Activated CD8-positive, alpha-beta memory T cell treated with anti-CD3 and anti-CD28 coated beads for 48 hours (primary cell): ENCODE measurements around the gene INO80.
"Not testable (repeated sequence)": the region's sequence is repeated elsewhere in the genome, so short reads cannot be mapped to it uniquely, and the experiment has no call there.

Experiments used
- DNase-seq, 3 experiments: peaks; one replicate each; pipeline ENCODE4 v3.0.0-alpha.2; 2020; ENCODE audit warnings: low read depth in 2 of 3, low spot score in 2 of 3

INO80 gene, protein sequence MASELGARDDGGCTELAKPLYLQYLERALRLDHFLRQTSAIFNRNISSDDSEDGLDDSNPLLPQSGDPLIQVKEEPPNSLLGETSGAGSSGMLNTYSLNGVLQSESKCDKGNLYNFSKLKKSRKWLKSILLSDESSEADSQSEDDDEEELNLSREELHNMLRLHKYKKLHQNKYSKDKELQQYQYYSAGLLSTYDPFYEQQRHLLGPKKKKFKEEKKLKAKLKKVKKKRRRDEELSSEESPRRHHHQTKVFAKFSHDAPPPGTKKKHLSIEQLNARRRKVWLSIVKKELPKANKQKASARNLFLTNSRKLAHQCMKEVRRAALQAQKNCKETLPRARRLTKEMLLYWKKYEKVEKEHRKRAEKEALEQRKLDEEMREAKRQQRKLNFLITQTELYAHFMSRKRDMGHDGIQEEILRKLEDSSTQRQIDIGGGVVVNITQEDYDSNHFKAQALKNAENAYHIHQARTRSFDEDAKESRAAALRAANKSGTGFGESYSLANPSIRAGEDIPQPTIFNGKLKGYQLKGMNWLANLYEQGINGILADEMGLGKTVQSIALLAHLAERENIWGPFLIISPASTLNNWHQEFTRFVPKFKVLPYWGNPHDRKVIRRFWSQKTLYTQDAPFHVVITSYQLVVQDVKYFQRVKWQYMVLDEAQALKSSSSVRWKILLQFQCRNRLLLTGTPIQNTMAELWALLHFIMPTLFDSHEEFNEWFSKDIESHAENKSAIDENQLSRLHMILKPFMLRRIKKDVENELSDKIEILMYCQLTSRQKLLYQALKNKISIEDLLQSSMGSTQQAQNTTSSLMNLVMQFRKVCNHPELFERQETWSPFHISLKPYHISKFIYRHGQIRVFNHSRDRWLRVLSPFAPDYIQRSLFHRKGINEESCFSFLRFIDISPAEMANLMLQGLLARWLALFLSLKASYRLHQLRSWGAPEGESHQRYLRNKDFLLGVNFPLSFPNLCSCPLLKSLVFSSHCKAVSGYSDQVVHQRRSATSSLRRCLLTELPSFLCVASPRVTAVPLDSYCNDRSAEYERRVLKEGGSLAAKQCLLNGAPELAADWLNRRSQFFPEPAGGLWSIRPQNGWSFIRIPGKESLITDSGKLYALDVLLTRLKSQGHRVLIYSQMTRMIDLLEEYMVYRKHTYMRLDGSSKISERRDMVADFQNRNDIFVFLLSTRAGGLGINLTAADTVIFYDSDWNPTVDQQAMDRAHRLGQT (N-terminal part only)

DNA sequence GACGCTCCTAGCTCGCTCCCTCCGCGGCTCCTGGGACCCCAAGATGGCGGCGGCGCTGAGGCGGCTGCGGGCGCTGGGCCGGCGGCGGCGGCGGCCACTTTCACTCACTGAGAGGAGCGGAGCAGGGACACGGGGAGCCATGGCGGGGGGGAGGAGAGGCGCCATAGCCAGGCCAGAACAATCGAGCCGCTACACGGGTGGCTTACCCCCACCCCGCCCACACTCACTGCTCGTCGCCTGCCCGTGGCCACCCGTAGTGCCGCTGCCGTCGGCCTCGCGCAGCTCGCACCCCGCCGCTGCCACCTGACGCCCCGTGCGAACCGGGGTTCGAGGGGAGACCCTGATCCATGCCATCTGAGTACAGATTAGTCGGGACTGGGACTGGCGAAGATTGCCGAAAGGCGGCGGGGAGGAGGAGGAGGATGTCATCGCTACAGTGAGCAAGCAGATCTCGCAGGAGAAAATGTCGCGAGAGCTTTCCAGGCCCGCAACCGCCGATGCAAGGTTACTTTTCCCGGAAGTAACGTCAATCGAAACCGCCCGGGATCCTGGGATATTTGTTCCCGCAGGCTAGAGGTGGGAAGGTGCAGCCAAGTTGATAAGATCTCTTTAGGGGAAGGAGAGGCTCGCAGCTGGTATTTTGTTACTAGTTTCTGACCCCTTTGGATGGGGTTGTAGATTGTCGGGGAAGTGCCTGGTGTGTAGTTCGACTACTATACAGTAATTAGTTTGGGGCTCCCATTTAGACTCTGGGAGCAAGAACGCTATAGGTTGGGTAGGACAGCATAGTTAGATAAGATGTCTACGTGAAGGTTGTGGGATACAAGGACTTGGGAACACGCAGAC is at the start of gene INO80:
Gene INO80, minus strand, starts transcription at position 165 of the 846 bp plus-strand sequence. CDS start 19,970 bp downstream, outside the sequence.
- DNase-seq = peak; percentile 85 to 93 (median 91)

DNA sequence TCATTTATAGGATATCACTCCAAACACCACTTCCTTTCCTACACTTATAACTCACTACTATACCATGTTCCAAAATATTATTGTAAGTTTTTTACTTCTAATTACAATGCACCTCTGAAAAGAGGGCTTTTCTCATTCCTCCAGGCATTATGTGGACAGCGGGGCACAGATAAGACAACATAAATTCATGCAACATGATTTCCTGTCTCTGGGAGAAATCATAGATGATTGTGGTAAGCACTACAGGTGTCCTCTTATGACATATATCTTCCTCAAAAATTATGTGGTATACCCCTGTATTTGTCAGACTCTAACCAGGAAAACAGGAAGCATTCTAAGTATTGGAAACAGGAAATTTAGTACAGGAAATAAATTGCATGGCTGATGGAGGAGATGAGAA is 45.7 kb upstream of the INO80 start:
- no peak for DNase-seq

DNA sequence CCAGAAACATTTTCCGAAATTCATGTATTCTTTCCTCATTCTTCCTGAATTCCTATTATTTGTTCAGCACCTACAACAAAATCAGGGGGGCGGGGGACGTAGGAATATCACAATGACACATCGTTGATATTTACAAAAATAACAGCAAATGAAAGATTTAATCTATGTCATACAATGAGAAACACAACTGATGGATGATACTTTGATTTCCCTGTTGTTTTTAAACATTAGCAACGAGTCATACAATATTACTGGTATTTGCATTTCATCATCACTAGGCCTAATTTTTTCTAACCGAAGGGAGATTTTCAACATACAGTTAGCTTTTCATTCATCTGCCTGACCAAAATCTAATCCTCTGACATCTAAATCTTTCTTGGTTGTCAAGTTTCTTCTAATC is 45.3 kb upstream of the INO80 start:
- DNase-seq = no peak

DNA sequence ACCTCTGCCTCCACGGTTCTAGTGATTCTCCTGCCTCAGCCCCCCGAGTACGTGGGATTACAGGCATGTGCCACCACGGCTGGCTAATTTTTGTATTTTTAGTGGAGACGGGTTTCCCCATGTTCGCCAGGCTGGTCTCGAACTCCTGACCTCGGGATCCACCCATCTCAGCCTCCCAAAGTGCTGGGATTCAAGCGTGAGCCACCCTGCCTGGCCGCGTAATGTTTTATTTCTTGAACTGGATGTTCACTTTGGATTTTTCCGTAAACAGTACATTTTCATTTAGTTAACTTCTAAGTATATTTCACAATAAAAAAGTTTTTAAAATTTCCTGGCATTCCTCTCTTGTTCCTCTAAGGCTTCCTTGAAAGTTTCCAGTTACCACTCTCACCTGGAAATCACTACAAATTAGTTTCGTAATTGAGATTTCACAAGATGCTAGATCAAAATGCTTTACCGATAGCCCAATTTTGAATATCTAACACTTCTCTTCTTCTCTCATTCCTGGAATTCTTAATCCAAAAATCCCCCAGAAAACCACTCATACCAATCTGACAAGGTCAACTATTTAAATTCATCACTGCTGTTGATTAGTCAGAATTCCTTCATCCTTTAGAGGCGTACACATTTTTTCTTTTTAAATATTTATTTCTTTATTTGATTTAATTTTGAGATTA is 44.7 kb upstream of the INO80 start:
- DNase-seq = no peak

DNA sequence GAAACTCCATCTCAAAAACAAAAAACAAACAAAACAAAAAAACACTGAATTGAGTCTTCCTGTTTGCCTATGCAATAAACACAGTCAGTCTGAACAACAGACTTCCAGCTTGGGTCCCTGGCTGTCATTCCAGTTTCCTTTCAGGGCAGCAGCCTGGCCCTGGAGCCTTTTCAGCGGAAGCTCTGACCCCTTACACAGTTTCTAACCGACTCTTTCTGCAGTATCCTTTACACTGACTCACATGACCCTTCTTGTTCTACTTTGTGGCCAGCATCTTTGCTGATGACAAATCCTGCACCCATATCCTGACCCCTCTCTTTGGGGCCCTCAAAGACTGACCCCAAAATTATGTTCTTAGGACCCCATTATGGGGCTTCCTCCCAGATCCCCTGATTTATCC is 38.3 kb upstream of the INO80 start:
- DNase-seq = no peak

DNA sequence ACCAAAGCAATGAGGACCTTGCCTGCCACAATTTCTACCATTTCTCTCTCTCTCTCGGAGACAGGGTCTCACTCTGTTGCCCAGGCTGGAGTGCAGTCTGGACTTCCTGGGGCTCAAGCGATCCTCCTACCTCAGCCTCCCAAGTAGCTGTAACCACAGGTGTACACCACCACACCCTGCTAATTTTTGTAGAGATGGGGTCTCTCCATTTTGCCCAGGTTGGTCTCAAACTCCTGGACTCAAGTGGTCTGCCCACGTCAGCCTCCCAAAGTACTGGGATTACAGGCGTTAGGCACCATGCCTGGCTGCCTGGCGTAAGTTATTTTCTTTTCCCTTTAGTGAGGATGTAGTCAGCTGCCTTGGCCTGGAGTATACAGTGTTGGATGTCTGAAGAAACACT is 37.7 kb upstream of the INO80 start:
- no peak for DNase-seq

DNA sequence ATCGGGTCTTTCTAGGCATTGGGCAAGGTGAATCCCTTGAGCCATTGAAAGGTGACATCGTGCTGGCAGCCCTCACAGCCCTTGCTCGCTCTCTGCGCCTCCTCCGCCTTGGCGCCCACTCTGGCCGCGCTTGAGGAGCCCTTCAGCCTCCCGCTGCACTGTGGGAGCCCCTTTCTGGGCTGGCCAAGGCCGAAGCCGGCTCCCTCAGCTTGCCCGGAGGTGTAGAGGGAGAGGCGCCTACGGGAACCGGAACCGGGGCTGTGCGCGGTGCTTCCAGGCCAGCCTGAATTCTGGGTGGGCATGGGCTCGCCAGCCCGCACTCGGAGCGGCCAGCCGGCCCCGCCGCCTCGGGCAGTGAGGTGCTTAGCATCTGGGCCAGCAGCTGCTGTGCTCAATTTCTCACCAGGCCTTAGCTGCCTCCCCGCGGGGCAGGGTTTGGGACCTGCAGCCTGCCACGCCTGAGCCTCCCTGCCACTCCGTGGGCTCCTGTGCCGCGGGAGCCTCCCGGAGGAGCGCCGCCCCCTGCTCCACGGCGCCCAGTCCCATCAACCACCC is 35.4 kb upstream of the INO80 start:
- DNase-seq = no peak

DNA sequence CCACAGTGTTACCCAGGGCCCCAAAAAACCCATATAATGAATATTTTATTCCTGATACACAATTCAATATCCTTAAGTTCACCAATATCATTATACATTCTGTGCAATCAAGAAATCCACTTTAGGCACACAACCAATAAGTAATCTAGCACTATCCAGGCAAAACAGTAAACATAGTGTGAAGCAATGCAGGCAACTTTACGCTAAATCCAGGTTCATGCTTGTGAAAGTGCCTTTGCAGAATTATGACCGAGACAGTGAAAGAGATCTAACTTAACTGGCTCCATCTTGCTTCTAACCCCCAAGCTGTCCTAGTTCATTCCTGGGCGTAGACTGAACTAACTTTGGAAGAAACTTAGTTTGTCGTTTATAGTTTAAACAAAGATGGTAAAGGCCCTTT is 34.2 kb upstream of the INO80 start:
- no peak for DNase-seq

DNA sequence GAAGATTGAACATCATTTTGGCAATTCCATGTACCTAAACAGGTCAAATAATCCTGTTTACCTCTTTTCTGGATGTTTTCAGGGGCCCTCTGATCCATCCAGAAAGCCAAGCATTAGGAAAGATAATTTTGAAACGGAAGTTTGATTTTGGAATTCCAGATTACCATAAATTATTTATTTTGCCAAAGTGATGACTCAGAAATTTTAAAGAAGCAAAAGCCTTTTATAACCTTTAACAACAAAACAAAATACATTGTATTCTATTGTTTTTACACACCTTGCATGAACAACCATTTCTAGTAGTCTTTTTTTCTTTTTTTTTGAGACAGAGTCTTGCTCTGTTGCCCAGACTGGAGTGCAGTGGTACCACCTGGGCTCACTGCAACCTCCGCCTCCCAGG is 32.0 kb upstream of the INO80 start:
- no peak for DNase-seq

DNA sequence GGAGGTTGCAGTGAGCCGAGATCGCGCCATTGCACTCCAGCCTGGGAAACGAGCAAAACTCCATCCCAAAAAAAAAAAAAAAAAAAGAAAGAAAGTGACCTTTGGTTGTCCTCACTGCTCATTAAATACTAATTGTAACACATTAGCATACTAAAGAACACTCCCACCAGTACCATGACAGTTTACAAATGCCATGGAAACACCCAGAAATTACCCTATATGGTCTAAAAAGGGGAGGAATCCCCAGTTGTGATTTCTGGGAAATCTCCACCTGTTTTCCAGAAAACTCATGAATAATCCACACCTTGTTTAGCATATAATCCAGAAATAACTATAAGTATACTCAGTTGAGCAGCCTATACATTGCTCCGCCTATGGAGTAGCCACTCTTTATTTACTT is 23.5 kb upstream of the INO80 start:
- no peak for DNase-seq

DNA sequence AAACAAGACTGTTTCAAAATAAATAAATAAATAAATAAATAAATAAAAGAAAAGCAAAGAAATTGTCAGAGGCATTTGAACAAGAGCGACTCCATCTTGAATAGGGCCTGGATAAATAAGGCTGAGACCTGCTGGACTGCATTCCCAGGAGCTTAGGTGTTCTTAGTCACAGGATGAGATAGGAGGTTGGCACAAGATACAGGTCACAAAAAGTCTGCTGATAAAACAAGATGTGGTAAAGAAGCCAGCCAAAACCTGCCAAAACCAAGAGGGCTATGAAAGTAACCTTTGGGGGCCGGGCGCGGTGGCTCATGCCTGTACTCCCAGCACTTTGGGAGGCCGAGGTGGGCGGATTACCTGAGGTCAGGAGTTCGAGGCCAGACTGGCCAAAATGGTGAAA is 23.0 kb upstream of the INO80 start:
- DNase-seq = not testable (repeated sequence)

DNA sequence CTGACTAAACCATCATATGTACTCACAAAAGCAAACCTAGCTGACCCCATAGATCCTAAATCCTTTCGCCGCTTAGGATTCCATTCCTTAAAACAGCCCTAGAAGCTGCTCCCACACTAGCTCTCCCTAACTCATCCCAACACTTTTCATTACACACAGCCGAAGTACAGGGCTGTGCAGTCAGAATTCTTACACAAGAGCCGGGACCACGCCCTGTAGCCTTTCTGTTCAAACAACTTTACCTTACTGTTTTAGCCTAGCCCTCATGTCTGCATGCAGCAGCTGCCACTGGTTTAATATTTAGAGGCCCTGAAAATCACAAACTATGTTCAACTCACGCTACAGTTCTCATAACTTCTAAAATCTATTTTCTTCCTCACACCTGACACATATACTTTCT is 19.5 kb upstream of the INO80 start:
- DNase-seq = not testable (repeated sequence)

DNA sequence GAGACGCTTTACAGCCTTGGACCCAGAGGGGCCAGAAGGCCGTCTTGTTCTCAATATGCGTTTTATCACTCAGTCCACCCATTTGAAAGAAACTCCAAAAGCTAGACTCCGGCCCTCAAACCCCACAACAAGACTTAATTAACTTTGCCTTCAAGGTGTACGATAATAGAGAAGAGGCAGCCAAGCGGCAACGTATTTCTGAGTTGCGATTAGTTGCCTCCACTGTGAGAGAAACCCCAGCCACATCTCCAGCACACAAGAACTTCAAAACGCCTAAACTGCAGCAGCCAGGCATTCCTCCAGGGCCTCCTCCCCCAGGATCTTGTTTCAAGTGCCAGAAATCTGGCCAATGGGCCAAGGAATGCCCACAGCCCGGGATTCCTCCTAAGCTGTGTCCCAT is 17.4 kb upstream of the INO80 start:
- DNase-seq = no peak

DNA sequence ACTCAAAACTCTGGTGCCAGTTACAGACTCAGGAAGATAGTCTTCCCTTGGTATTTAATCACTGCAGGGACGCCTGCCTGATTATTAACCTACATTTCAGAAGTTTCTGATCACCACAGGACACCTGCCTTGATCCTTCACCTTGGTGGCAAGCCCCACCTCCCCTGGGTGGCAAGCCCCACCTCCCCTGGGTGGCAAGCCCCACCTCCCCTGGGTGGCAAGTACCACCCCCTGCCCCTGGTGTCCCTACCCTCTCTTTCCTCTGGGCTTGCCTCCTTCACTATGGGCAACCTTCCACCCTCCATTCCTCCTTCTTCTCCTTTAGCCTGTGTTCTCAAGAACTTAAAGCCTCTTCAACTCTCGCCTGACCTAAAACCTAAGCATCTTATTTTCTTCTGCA is 16.0 kb upstream of the INO80 start:
- DNase-seq = not testable (repeated sequence)

DNA sequence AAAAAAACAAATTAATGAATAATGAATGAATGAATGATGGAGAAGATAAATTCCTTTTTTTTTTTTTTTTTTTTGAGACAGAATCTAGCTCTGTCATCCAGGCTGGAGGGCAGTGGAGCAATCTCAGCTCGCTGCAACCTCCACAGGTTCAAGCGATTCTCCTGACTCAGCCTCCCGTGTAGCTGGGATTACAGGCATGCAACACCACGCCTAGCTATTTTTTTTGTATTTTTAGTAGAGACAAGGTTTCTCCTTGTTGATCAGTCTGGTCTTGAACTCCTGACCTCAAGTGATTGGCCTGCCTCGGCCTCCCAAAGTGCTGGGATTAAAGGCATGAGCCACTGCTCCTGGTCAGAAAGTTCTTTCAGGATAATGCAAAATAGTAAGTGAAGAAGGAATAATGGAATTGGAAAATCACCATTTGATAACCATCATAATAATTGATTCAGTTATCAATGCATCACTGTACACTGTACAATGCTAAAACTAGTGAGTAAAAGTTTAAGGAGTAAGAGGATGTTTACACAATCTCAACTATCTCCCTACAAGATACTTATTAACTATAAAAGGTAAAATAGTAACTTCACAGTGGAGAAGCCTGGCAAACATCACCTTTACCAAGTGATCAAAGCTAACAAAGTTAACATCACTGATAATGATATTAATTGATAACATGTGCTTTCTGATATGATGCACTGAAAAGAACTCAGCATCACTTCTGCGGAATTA is 12.3 kb upstream of the INO80 start:
- DNase-seq = no peak

DNA sequence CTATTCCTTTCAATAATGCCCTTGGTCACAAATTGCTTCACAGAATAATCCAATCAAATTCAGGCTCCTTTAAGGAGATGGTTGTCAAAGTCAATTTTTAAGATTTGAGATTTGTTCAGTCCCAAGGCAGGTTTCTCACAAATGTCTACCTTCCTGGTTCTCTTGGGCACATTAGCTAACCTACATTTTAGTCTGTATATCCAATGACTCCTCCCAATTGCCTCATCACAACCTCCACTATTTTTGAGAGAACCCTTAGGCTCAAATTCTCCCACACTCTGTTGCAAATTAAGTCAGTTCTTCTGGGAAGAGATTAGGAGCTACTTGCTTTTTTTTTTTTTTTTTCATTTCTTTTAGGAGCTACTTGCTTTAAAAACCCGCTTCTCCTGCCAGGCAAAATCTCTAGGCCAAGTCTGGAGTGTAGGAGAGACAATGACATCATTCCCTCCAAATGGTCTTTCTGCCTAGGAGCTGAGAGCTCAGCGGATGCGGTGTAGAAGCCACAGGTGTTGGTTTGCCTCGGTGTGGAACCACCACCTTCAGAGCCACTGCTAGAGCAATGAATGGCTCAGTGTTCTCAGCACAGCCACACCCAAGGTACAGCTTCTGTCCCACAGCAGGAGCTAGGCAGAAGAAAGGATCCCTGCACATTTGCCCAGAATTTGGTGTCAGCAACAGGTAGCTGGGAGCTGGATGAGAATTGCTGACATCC is 10.0 kb upstream of the INO80 start:
- DNase-seq = no peak

DNA sequence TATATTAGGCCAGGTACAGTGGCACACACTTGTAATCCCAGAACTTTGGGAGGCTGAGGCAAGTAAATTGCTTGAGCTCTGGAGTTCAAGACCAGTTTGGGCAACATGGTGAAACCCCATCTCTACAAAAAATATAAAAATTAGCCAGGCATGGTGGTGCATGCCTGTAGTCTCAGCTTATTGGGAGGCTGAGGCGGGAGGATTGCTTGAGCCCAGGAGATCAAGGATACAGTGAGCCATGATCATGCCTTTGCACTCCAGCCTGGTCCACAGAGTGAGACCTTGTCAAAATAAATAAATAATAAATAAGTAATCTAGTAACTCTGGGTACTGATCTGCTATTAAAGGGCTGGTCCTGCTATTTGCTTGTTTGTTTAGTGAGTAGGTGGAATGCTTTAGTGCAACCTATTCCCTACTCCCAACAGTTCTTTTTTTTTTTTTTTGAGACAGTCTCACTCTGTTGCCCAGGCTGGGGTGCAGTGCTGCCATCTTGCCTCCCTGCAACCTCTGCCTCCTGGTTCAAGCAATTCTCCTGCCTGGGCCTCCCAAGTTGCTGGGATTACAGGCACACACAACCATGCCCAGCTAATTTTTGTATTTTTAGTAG is 9.1 kb upstream of the INO80 start:
- DNase-seq = no peak

DNA sequence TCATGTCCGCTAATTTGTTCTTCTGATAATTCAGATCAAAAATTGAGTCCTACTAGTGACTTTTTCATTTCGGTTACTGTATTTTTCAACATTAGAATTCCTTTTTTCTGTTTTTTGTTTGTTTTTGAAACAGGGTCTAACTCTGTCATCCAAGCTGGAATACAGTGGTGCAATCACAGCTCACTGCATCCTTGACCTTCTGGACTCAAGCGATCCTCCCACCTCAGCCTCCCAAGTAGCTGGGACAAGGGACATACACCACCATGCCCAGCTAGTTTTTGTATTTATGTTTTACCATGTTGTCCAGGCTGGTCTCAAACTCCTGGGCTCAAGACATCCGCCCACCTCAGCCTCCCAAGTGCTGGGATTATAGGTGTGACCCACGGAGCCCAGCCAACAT is 8.0 kb upstream of the INO80 start:
- no peak for DNase-seq
